PC-9 (cell line): ENCODE results near the gene NUDC. TPM values are rescaled to one million over a fixed set of nuclear protein-coding genes. Genes with fewer than 3 reads are reported as not detected.

ENCODE experiments used
- BruUV-seq: library from RNA; stranded (reverse); fragments of 400-500 nt; replicated peaks from 2 replicates; lab custom pipeline; 2021; lab: Mats Ljungman, UMichigan
- CTCF ChIA-PET: fragments of 300-600 bp; sonication (Branson Sonifier 250); formaldehyde crosslinking; loops from one replicate; lab custom pipeline; 2022; ENCODE audit warnings: antibody characterized with exemption; lab: Charles Lee
- POLR2A ChIA-PET: fragments of 300-600 bp; sonication (Branson Sonifier 250); formaldehyde crosslinking; loops from one replicate; lab custom pipeline; 2022; ENCODE audit warnings: antibody characterized with exemption; ENCODE audit not compliant: unreplicated experiment; lab: Charles Lee
- DNase-seq, 2 experiments: peaks; one replicate each; pipeline versions ENCODE4 v3.0.0 to v3.0.0-alpha.2; 2015 to 2022; ENCODE audit warnings: mixed read lengths in 1 of 2
- H2AFZ ChIP-seq: fragments of 200-600 bp; sonication (generic); 2 replicates; pipeline ENCODE4 v1.8.1; 2017; ENCODE audit warnings: antibody characterized with exemption
- H3F3A ChIP-seq: fragments of 200-600 bp; sonication (generic); 2 replicates; pipeline ENCODE4 v1.8.1; 2017; ENCODE audit warnings: antibody characterized with exemption, mild to moderate bottlenecking, low read depth; ENCODE audit not compliant: insufficient read depth
- H3K27ac ChIP-seq: fragments of 200-600 bp; sonication (generic); 2 replicates; pipeline ENCODE4 v1.6.1; 2016; ENCODE audit warnings: mixed run types
- H3K27me3 ChIP-seq: fragments of 200-600 bp; sonication (generic); 2 replicates; pipeline ENCODE4 v1.6.1; 2016; ENCODE audit warnings: low read depth, mixed run types; ENCODE audit not compliant: insufficient read depth
- H3K36me3 ChIP-seq: fragments of 200-600 bp; sonication (generic); 2 replicates; pipeline ENCODE4 v1.6.1; 2016; ENCODE audit warnings: low read depth, mixed run types
- H3K4me1 ChIP-seq: fragments of 200-600 bp; sonication (generic); replicated peaks from 2 replicates; pipeline ENCODE4 v1.6.1; 2016; ENCODE audit warnings: mixed run types; ENCODE audit not compliant: insufficient read depth
- H3K4me2 ChIP-seq: fragments of 200-600 bp; sonication (generic); 2 replicates; pipeline ENCODE4 v1.6.1; 2017; ENCODE audit warnings: mixed run types
- H3K4me3 ChIP-seq: fragments of 200-600 bp; sonication (generic); 2 replicates; pipeline ENCODE4 v1.6.1; 2016; ENCODE audit warnings: mixed run types
- H3K79me2 ChIP-seq: fragments of 200-600 bp; sonication (generic); 2 replicates; pipeline ENCODE4 v1.6.1; 2017; ENCODE audit warnings: low read depth, mixed run types
- H3K9me2 ChIP-seq: fragments of 200-600 bp; sonication (generic); 2 replicates; pipeline ENCODE4 v1.8.1; 2017; ENCODE audit warnings: mild to moderate bottlenecking; ENCODE audit not compliant: insufficient read depth
- H3K9me3 ChIP-seq: fragments of 200-600 bp; sonication (generic); 2 replicates; pipeline ENCODE4 v1.8.1; 2016; ENCODE audit warnings: low read depth; ENCODE audit not compliant: insufficient read depth
- H4K20me1 ChIP-seq: fragments of 200-600 bp; sonication (generic); 2 replicates; pipeline ENCODE4 v1.8.1; 2017; ENCODE audit not compliant: insufficient read depth
- CTCF ChIP-seq: fragments of 200-600 bp; sonication (generic); conservative IDR thresholded peaks from 2 replicates; pipeline ENCODE4 v1.6.1; 2017; ENCODE audit warnings: mixed run types, antibody characterized with exemption, mild to moderate bottlenecking, moderate library complexity
- EZH2 ChIP-seq: fragments of 200-600 bp; sonication (generic); IDR thresholded peaks from 2 replicates; pipeline ENCODE4 v1.8.0; 2017; ENCODE audit warnings: antibody characterized with exemption, low read depth
- intact Hi-C: fragments of 100-400 bp; cut with micrococcal nuclease; formaldehyde crosslinking; loops from one replicate; pipeline ENCODE4 v1.10.0; 2022; ENCODE audit not compliant: unreplicated experiment
- total RNA-seq: library from RNA; stranded (reverse); gene quantifications from 2 replicates; pipeline ENCODE4 v1.2.3, GENCODE V29; 2021

Gene NUDC
- total RNA-seq, 1 experiment from 2014 or later: 104 TPM

GRCh38 chr1:26994020-26994786, 72.7 kb downstream of the NUDC start:
- H3K4me3 ChIP-seq: peak overlapping the region; percentile 62
- peaks cover 56% of the 10 kb centered on the region for H3K4me1 ChIP-seq
- no peak for DNase-seq
- H3K9me2 ChIP-seq: no peaks in the 10 kb centered on the region
- peaks cover 28% of the 10 kb centered on the region; the same call in 1 of the 2 replicates for H3F3A ChIP-seq
- peak overlapping the region; percentile 76 for H3K4me2 ChIP-seq
- H3K79me2 ChIP-seq: peaks cover 11% of the 10 kb centered on the region
- intact Hi-C loops: no loop called here
- ChIA-PET POLR2A (no interaction called here), CTCF (interaction anchor here (0.5 to 0.7 kb wide), 2 partner anchors 48 to 551 kb away, joined by 10 to 15 read pairs; no protein-coding TSS in a partner anchor)
- no peak for TF ChIP-seq CTCF
- no peak for TF ChIP-seq EZH2
- no peak overlapping the region for H3K27ac ChIP-seq
- no peaks in the 10 kb centered on the region for H3K9me3 ChIP-seq
- H3K27me3 ChIP-seq: no peaks in the 10 kb centered on the region
- BruUV-seq: no TSS peak
- H2AFZ ChIP-seq: peak overlapping the region; percentile 43; the same call in 1 of the 2 replicates
- H3K36me3 ChIP-seq: no peaks in the 10 kb centered on the region
- H4K20me1 ChIP-seq: no peaks in the 10 kb centered on the region

- no peak for DNase-seq
- Histone ChIP-seq H3K4me2 (peak overlapping the region; percentile 76), H2AFZ (no peak overlapping the region; the same call in 1 of the 2 replicates), H3K4me3 (peak overlapping the region; percentile 62), H3K9me3 (no peaks in the 10 kb centered on the region), H3K27me3 (no peaks in the 10 kb centered on the region), H3K79me2 (peaks cover 11% of the 10 kb centered on the region), H3K36me3 (no peaks in the 10 kb centered on the region), H3K4me1 (peaks cover 64% of the 10 kb centered on the region), H3F3A (peaks cover 30% of the 10 kb centered on the region; the same call in 1 of the 2 replicates), H3K27ac (no peak overlapping the region), H4K20me1 (no peaks in the 10 kb centered on the region), H3K9me2 (no peaks in the 10 kb centered on the region)
- POLR2A ChIA-PET: interaction anchor here (0.7 kb wide), 1 partner anchor 388 kb away, joined by 7 read pairs; no protein-coding TSS in a partner anchor
- CTCF ChIA-PET: interaction anchor here (0.6 to 0.7 kb wide), 2 partner anchors 400 to 550 kb away, joined by 3 to 15 read pairs; no protein-coding TSS in a partner anchor
- TF ChIP-seq CTCF: no peak
- TF ChIP-seq EZH2: no peak
- BruUV-seq: TSS peak; percentile 34
- intact Hi-C loops: no loop called here
These were observed 73.4 kb downstream of the NUDC start for GRCh38 chr1:26994787-26995517.

- ChIA-PET POLR2A (interaction anchor here (0.5 to 0.7 kb wide), 2 partner anchors 101 to 387 kb away, joined by 7 to 9 read pairs; no protein-coding TSS in a partner anchor), CTCF (interaction anchor here (0.8 to 4.0 kb wide), 2 partner anchors 39 to 48 kb away, joined by 3 to 23 read pairs; no protein-coding TSS in a partner anchor)
- Histone ChIP-seq H3K27me3 (no peaks in the 10 kb centered on the region), H3K9me3 (no peaks in the 10 kb centered on the region), H3F3A (peaks cover 23% of the 10 kb centered on the region; the same call in 1 of the 2 replicates), H3K27ac (no peak overlapping the region), H4K20me1 (no peaks in the 10 kb centered on the region), H2AFZ (no peak overlapping the region), H3K79me2 (peaks cover 11% of the 10 kb centered on the region), H3K4me3 (no peak overlapping the region; the same call in 1 of the 2 replicates), H3K4me1 (peaks cover 57% of the 10 kb centered on the region), H3K36me3 (no peaks in the 10 kb centered on the region), H3K4me2 (peak overlapping the region; percentile 76), H3K9me2 (no peaks in the 10 kb centered on the region)
- TF ChIP-seq CTCF (no peak), EZH2 (no peak)
- DNase-seq: no peak
- intact Hi-C loops: no loop called here
- no TSS peak for BruUV-seq
These were observed 74.5 kb downstream of the NUDC start for GRCh38 chr1:26996024-26996423.
